GM12878 (cell line): ENCODE results near the gene FGF12.

ENCODE experiments used
- CTCF ChIP-seq, 3 experiments: IDR thresholded peaks in 2 of 3; conservative IDR thresholded peaks in 1 of 3; 2 replicates each; pipeline ENCODE4 v1.5.1; 2011; ENCODE audit warnings: low read depth in 3 of 3, low read length in 3 of 3, mild to moderate bottlenecking in 3 of 3, control low read depth in 2 of 3, moderate library complexity in 2 of 3, inconsistent platforms in 1 of 3, mixed read lengths in 1 of 3; ENCODE audit not compliant: control insufficient read depth in 2 of 3, insufficient read depth in 1 of 3; ENCODE audit errors: extremely low read depth in 1 of 3
- EP300 ChIP-seq, 2 experiments: fragments of 150-350 bp in 1 of 2; IDR thresholded peaks; 2 replicates each; pipeline ENCODE4 v1.6.1; 2011 to 2012; ENCODE audit warnings: low read depth in 2 of 2, low read length in 2 of 2, borderline replicate concordance in 1 of 2, improper control_type of control experiment in 1 of 2, inconsistent platforms in 1 of 2; ENCODE audit not compliant: control insufficient read depth in 1 of 2
- LARP7 ChIP-seq: fragments of 450-650 bp; IDR thresholded peaks from 2 replicates; pipeline ENCODE4 v1.6.1; 2017; ENCODE audit warnings: mild to moderate bottlenecking
- POLR2A ChIP-seq: IDR thresholded peaks from 2 replicates; pipeline ENCODE4 v1.6.1; 2011; ENCODE audit warnings: low read depth, mild to moderate bottlenecking, low read length
- ZBTB4 ChIP-seq: fragments of 450-650 bp; formaldehyde crosslinking; IDR thresholded peaks from 2 replicates; pipeline ENCODE4 v1.4.0; 2022; ENCODE audit warnings: mild to moderate bottlenecking, moderate library complexity

GRCh38 chr3:192258721-192259120 lies 468.6 kb downstream of the FGF12 start:
- no peak for TF ChIP-seq ZBTB4
- TF ChIP-seq POLR2A, result no peak
- no peak for TF ChIP-seq CTCF (IDR thresholded peaks at IDR 0.05 in 2 of 3, conservative IDR thresholded peaks at IDR 0.05 in 1 of 3; ENCODE audit: control insufficient read depth in 2 of 3, extremely low read depth in 1 of 3, insufficient read depth in 1 of 3, low read depth in 3 of 3, low read length in 3 of 3)
- no peak for TF ChIP-seq EP300 (IDR thresholded peaks at IDR 0.05; ENCODE audit: borderline replicate concordance in 1 of 2, control insufficient read depth in 1 of 2, low read depth in 2 of 2, low read length in 2 of 2)
- no peak for TF ChIP-seq LARP7
